ENCODE data around the gene EVPLL. TPM values are rescaled to one million over a fixed set of nuclear protein-coding genes. Genes with fewer than 3 reads are reported as not detected.
"Not testable (repeated sequence)": the region's sequence is repeated elsewhere in the genome, so short reads cannot be mapped to it uniquely, and the experiment has no call there.

Gene EVPLL
- total and polyA plus RNA-seq, 9 donors = 0.23 to 0.25 TPM; not detected in 7

DNA sequence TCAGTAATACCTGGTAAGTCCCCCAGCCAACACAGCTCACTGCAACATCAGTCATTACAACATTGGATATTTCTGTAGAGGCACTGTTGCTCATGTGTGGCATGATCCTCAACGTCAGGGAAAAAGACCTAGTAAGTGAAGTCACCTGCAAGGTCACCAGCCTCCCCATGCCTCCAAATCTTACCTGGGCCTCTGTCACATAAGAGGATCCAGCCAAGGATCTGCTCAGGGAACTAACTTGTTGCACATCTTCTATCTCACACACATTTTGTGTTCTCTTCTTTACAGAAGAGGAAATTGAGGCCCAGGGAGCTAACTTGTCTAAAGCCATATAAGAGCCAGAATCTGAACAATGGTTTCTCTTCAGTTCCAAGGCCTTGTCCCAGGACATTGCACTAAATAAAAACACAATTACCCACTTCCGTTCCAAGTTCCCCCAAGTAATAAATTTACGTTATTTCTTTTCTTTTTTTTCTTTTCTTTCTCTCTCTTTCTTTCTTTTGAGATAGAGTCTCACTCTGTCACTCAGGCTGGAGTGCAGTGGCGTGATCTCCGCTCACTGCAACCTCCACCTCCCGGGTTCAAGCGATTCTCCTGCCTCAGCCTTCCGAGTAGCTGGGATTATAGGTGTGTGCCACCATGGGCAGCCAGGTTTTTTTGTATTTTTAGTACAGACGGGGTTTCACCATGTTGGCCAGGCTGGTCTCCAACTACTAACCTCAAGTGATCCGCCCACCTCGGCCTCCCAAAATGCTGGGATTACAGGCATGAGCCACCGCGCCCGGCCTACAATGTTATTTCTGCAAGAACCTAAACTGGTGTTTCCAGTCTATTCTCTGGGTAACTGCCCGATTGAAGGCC lies 15.5 kb upstream of the EVPLL start:
- DNase-seq = peak; percentile 58
- Histone ChIP-seq H3K27me3 (ENCODE audit: control insufficient read depth, insufficient read depth, low read length) (no peaks in the 10 kb centered on the region), H3K27ac (ENCODE audit: low read length) (peak overlapping the region; percentile 52), H3K4me3 (ENCODE audit: low read length) (peak overlapping the region; percentile 72), H3K36me3 (ENCODE audit: control insufficient read depth, insufficient read depth, low read length) (peaks cover 14% of the 10 kb centered on the region), H3K9me3 (replicated peaks; ENCODE audit: control insufficient read depth, low read depth, low read length) (no peaks in the 10 kb centered on the region), H3K4me1 (ENCODE audit: control insufficient read depth, insufficient read depth, low read length) (peaks cover 11% of the 10 kb centered on the region)
- WGBS (ENCODE audit: insufficient coverage) = 18% methylated on average over 10 of the region's 15 CpGs

DNA sequence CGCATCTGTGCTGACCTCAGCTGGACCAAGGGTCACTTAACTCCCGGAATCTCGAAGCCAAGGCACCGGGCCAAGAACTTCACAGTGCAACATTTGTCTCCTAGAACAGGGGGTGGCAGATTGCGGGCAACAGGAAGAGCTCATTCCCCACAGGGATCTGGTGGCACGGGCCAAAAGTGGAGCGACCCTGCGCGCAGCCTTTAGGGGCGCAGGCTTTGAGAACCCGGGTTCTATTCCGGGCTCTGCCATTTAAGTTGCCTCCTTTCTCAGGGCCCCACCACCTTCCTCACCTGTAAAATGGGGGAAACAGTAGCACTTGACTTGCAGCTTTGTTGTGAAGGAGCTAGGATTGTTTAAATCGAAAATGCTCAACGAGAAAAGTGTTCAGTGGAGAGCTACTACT lies 14.9 kb upstream of the EVPLL start:
- Histone ChIP-seq H3K36me3 (ENCODE audit: control insufficient read depth, insufficient read depth, low read length) (peaks cover 14% of the 10 kb centered on the region), H3K4me3 (ENCODE audit: low read length) (peak overlapping the region; percentile 72), H3K9me3 (replicated peaks; ENCODE audit: control insufficient read depth, low read depth, low read length) (no peaks in the 10 kb centered on the region), H3K27me3 (ENCODE audit: control insufficient read depth, insufficient read depth, low read length) (no peaks in the 10 kb centered on the region), H3K4me1 (ENCODE audit: control insufficient read depth, insufficient read depth, low read length) (peaks cover 11% of the 10 kb centered on the region), H3K27ac (ENCODE audit: low read length) (peak overlapping the region; percentile 52)
- DNase-seq = peak; percentile 73
- WGBS (ENCODE audit: insufficient coverage) = under 1% methylated on average over 12 of the region's 14 CpGs

DNA sequence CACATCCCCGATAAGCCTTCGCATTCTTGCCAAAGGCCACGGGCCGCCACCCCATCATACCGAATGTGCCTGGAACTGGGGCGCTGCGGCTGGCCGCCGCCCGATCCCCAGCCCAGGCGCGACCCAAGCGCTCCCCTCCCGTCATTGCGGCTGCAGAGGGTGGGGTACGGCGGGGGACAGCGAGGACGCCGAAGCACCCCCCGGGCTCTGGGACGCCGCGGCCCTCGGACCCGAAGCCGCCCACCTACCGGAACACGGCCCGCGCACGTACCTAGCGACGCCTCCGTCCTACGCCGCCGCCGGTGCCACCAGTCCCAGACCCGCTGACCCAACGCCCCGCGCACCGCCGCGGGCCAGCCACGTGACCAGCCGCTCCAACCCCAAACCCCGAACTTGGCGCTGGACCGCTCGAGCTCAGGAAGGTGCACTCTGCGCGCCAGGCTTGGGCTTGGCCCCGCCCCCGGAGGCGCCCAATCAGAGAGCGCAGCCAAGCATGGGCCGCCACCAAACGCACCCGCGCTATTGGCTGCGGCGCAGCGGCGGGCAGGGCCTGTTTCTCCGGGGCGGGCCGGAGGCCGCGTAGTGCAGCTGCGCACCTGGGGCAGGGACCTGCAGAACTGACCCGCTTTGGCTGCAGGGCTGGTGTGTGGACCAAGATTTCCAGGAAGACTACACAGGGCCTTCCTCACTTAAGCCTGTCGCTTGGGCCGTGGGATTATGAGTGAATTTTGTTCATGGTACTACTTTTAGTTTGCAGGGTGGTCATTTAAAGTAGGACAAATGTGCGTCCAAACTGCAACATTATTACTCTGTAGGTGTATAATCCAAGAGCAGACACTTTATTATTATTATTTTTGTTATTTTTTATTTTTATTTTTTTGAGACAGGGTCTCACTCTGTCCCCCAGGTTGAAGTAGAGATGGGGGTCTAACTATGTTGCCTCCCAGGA lies 14.2 kb upstream of the EVPLL start, which contains the start of gene SHMT1:
SHMT1 (minus strand) TSS at position 450 of the 949 bp plus-strand sequence. CDS start 7,569 bp downstream, outside the sequence.
- under 1% methylated on average over 69 of the region's 76 CpGs for WGBS (ENCODE audit: insufficient coverage)
- H3K36me3 ChIP-seq (ENCODE audit: control insufficient read depth, insufficient read depth, low read length) = peaks cover 13% of the 10 kb centered on the region
- peaks cover 11% of the 10 kb centered on the region for H3K4me1 ChIP-seq (ENCODE audit: control insufficient read depth, insufficient read depth, low read length)
- H3K9me3 ChIP-seq (replicated peaks; ENCODE audit: control insufficient read depth, low read depth, low read length) = no peaks in the 10 kb centered on the region
- H3K27me3 ChIP-seq (ENCODE audit: control insufficient read depth, insufficient read depth, low read length) = no peaks in the 10 kb centered on the region
- DNase-seq = peak; percentile 97
- peak within 1 kb of the TSS; percentile 52 for H3K27ac ChIP-seq (ENCODE audit: low read length)
- H3K4me3 ChIP-seq (ENCODE audit: low read length) = peak within 1 kb of the TSS; percentile 72

DNA sequence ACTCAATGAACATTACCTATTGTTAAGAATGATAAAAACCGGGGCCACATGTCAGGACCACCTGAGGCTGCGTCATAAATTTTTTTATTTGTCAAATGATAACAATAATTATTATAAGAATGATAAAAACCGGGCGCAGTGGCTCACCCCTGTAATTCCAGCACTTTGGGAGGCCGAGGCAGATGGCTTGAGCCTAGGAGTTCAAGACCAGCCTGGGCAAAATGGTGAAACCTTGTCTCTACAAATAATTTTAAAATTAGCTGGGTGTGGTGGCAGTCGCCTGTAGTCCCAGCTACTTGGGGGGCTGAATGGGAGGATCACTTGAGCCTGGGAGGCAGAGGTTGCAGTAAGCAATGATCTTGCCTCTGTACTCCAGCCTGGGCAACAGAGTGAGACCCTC lies 13.4 kb upstream of the EVPLL start:
- no peak for DNase-seq
- Histone ChIP-seq H3K27me3 (ENCODE audit: control insufficient read depth, insufficient read depth, low read length) (no peaks in the 10 kb centered on the region), H3K9me3 (replicated peaks; ENCODE audit: control insufficient read depth, low read depth, low read length) (no peaks in the 10 kb centered on the region), H3K4me1 (ENCODE audit: control insufficient read depth, insufficient read depth, low read length) (peaks cover 11% of the 10 kb centered on the region), H3K27ac (ENCODE audit: low read length) (no peak overlapping the region), H3K4me3 (ENCODE audit: low read length) (no peak overlapping the region), H3K36me3 (ENCODE audit: control insufficient read depth, insufficient read depth, low read length) (peaks cover 7% of the 10 kb centered on the region)
- no CpG with 5 or more reads among the region's 6 CpGs for WGBS (ENCODE audit: insufficient coverage)

DNA sequence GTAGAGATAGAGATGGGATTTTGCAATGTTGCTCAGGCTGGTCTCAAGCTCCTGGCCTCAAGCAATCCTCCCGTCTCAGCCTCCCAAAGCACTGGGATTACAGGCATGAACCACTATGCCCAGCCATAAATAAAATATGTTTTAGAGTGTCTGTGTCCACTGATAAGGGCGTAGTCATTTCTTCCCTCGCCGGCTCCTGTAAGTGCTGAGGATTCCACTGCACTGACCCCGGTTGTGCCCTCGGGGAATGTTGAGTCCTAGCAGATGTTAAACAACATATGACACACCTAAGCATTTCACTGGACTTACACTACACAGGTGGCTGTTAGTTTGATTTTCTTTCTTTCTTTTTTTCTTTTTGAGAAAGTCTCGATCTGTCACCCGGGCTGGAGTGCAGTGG lies 8.6 kb upstream of the EVPLL start:
- no peak for DNase-seq
- no peak overlapping the region for H3K27ac ChIP-seq (ENCODE audit: low read length)
- H3K27me3 ChIP-seq (ENCODE audit: control insufficient read depth, insufficient read depth, low read length) = peaks cover 2% of the 10 kb centered on the region
- no peaks in the 10 kb centered on the region for H3K36me3 ChIP-seq (ENCODE audit: control insufficient read depth, insufficient read depth, low read length)
- no peaks in the 10 kb centered on the region for H3K9me3 ChIP-seq (replicated peaks; ENCODE audit: control insufficient read depth, low read depth, low read length)
- no peak overlapping the region for H3K4me3 ChIP-seq (ENCODE audit: low read length)
- 30% methylated on average over 2 of the region's 8 CpGs for WGBS (ENCODE audit: insufficient coverage)
- no peaks in the 10 kb centered on the region for H3K4me1 ChIP-seq (ENCODE audit: control insufficient read depth, insufficient read depth, low read length)

DNA sequence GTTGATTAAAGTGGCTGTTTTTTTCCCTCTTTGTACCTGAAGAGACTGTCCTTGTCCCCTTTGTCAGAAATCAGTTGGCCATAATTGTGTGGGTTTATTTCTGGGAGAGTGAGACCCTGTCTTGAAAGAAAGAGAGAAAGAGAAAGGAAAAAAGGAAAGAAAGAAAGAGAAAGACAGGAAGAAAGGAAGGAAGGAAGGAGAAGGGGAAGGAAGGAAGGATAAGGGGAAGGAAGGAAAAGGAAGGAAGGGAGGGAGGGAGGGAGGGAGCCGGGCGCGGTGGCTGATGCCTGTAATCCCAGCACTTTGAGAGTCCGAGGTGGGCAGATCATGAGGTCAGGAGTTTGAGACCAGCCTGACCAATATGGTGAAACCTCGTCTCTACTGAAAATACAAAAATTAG lies 6.8 kb upstream of the EVPLL start:
- H3K4me1 ChIP-seq (ENCODE audit: control insufficient read depth, insufficient read depth, low read length) = no peaks in the 10 kb centered on the region
- H3K27ac ChIP-seq (ENCODE audit: low read length) = no peak overlapping the region
- no peaks in the 10 kb centered on the region for H3K36me3 ChIP-seq (ENCODE audit: control insufficient read depth, insufficient read depth, low read length)
- H3K27me3 ChIP-seq (ENCODE audit: control insufficient read depth, insufficient read depth, low read length) = peaks cover 2% of the 10 kb centered on the region
- DNase-seq = no peak
- H3K4me3 ChIP-seq (ENCODE audit: low read length) = no peak overlapping the region
- peaks cover 4% of the 10 kb centered on the region for H3K9me3 ChIP-seq (replicated peaks; ENCODE audit: control insufficient read depth, low read depth, low read length)
- 90% methylated on average over 3 of the region's 5 CpGs for WGBS (ENCODE audit: insufficient coverage)

DNA sequence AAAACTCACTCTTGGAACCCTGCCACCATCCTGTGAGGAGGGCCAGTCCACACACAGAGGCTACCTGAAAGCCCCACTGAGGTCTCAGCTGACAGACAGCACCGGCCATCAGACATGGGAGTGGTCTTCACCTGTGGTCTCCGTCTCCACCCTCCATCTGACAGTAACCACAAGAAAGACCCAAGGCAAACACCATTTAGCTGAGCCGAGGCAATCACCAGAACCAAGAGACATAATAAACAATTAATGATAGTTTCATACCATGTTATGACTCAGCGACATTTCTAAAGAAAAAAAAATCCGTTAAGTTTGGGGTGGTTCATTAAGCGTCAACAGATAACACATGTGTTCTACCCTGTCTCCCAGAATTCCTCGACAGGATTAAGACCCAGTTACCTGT lies 6.1 kb upstream of the EVPLL start:
- 100% methylated on average over 4 of the region's 7 CpGs for WGBS (ENCODE audit: insufficient coverage)
- Histone ChIP-seq H3K4me3 (ENCODE audit: low read length) (no peak overlapping the region), H3K9me3 (replicated peaks; ENCODE audit: control insufficient read depth, low read depth, low read length) (peaks cover 4% of the 10 kb centered on the region), H3K27me3 (ENCODE audit: control insufficient read depth, insufficient read depth, low read length) (peaks cover 2% of the 10 kb centered on the region), H3K36me3 (ENCODE audit: control insufficient read depth, insufficient read depth, low read length) (no peaks in the 10 kb centered on the region), H3K27ac (ENCODE audit: low read length) (no peak overlapping the region), H3K4me1 (ENCODE audit: control insufficient read depth, insufficient read depth, low read length) (no peaks in the 10 kb centered on the region)
- no peak for DNase-seq

DNA sequence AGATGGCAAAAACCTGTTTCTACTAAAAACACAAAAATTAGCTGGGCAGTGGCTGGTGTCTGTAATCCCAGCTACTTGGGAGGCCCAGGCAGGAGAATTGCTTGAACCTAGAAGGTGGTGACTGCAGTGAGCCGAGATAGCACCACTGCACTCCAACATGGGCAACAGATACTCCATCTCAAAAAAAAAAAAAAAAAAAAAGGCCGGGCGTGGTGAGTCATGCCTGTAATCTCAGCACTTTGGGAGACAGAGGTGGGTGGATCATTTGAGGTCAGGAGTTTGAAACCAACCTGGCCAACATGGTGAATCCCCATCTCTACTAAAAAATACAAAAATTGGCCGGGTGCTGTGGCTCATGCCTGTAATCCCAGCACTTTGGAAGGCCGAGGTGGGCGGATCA lies 4.4 kb upstream of the EVPLL start:
- not testable (repeated sequence) for H3K27ac ChIP-seq (ENCODE audit: low read length); H3K4me3 ChIP-seq (ENCODE audit: low read length); H3K27me3 ChIP-seq (ENCODE audit: control insufficient read depth, insufficient read depth, low read length); H3K9me3 ChIP-seq (replicated peaks; ENCODE audit: control insufficient read depth, low read depth, low read length); H3K36me3 ChIP-seq (ENCODE audit: control insufficient read depth, insufficient read depth, low read length); H3K4me1 ChIP-seq (ENCODE audit: control insufficient read depth, insufficient read depth, low read length); DNase-seq
- no CpG with 5 or more reads among the region's 6 CpGs for WGBS (ENCODE audit: insufficient coverage)

DNA sequence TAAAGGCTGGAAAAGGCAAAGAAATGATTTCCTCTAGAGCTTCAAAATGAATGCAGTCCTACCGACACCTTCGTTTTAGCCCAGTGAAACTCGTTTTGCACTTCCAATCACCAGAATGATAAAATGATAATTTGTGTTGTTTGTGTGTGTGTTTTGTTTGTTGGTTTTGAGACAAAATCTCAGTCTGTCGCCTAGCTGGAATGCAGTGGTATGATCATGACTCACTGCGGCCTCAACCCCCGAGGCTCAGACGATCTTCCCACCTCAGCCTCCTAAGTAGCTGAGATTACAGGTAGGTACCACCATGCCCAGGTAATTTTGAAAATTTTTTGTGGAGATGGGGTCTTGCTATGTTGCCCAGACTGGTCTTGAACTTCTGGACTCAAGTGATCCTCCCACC lies 3.4 kb upstream of the EVPLL start:
- WGBS (ENCODE audit: insufficient coverage) = 70% methylated on average over 2 of the region's 7 CpGs
- H3K36me3 ChIP-seq (ENCODE audit: control insufficient read depth, insufficient read depth, low read length) = no peaks in the 10 kb centered on the region
- peaks cover 2% of the 10 kb centered on the region for H3K27me3 ChIP-seq (ENCODE audit: control insufficient read depth, insufficient read depth, low read length)
- DNase-seq = no peak
- no peak overlapping the region for H3K4me3 ChIP-seq (ENCODE audit: low read length)
- H3K4me1 ChIP-seq (ENCODE audit: control insufficient read depth, insufficient read depth, low read length) = no peaks in the 10 kb centered on the region
- no peak overlapping the region for H3K27ac ChIP-seq (ENCODE audit: low read length)
- peaks cover 4% of the 10 kb centered on the region for H3K9me3 ChIP-seq (replicated peaks; ENCODE audit: control insufficient read depth, low read depth, low read length)

DNA sequence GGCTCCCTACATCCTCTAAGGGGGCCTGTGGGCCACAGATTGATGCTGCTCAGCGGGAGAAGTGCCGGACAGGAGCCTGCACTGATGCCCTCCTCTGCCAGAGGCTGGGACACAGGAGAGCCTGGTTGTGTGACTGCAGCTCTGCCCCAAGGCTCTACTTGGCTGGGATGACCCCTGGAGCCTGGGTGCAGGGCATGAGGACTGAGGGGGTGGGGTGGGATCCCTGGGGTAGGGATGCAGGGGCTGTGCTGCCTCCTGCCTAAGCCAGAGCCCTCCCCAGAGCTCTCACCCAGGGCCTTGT lies 577 bp downstream of the EVPLL start:
- 50% methylated on average over 1 of the region's 2 CpGs for WGBS (ENCODE audit: insufficient coverage)
- Histone ChIP-seq H3K27me3 (ENCODE audit: control insufficient read depth, insufficient read depth, low read length) (peaks cover 15% of the 10 kb centered on the region), H3K4me3 (ENCODE audit: low read length) (no peak overlapping the region), H3K4me1 (ENCODE audit: control insufficient read depth, insufficient read depth, low read length) (no peaks in the 10 kb centered on the region), H3K36me3 (ENCODE audit: control insufficient read depth, insufficient read depth, low read length) (no peaks in the 10 kb centered on the region), H3K27ac (ENCODE audit: low read length) (no peak overlapping the region), H3K9me3 (replicated peaks; ENCODE audit: control insufficient read depth, low read depth, low read length) (peaks cover 4% of the 10 kb centered on the region)
- no peak for DNase-seq
